CD4-positive, alpha-beta T cell treated with Interleukin-17A for 4 hours (primary cell): Measurements from ENCODE around the gene YPEL1.
"Not testable (repeated sequence)": the region's sequence is repeated elsewhere in the genome, so short reads cannot be mapped to it uniquely, and the experiment has no call there.

Experiments
- DNase-seq: peaks from one replicate; pipeline ENCODE4 v3.0.0-alpha.2; 2020; ENCODE audit warnings: mixed read lengths

Gene YPEL1

GRCh38 chr22:21681566-21682370 lies 53.8 kb downstream of the YPEL1 start:
- DNase-seq = no peak

GRCh38 chr22:21680830-21681565 lies 54.6 kb downstream of the YPEL1 start:
- DNase-seq = no peak

GRCh38 chr22:21679383-21679782 lies 56.2 kb downstream of the YPEL1 start:
- no peak for DNase-seq

- not testable (repeated sequence) for DNase-seq
Observed at GRCh38 chr22:21678842-21679241, 56.8 kb downstream of the YPEL1 start.

GRCh38 chr22:21677606-21678443 lies 57.8 kb downstream of the YPEL1 start:
- DNase-seq = no peak

- DNase-seq = no peak
Observed at GRCh38 chr22:21674638-21675245, 60.9 kb downstream of the YPEL1 start.

- DNase-seq = no peak
Observed at GRCh38 chr22:21673534-21674321, 61.9 kb downstream of the YPEL1 start.

- DNase-seq = no peak
Observed at GRCh38 chr22:21672107-21672629, 63.4 kb downstream of the YPEL1 start.

- no peak for DNase-seq
Observed at GRCh38 chr22:21669026-21669425, 66.6 kb downstream of the YPEL1 start.

GRCh38 chr22:21666786-21667185 lies 68.8 kb downstream of the YPEL1 start:
- no peak for DNase-seq

GRCh38 chr22:21665047-21665851 lies 70.3 kb downstream of the YPEL1 start:
- no peak for DNase-seq

- DNase-seq = no peak
Observed at GRCh38 chr22:21663738-21664137, 71.9 kb downstream of the YPEL1 start.

GRCh38 chr22:21661991-21662390 lies 73.6 kb downstream of the YPEL1 start:
- DNase-seq = no peak

GRCh38 chr22:21660904-21661303 lies 74.7 kb downstream of the YPEL1 start:
- DNase-seq = no peak

GRCh38 chr22:21659864-21660525 lies 75.6 kb downstream of the YPEL1 start:
- DNase-seq = no peak

GRCh38 chr22:21657360-21658032 lies 78.1 kb downstream of the YPEL1 start:
- peak; percentile 89 for DNase-seq

GRCh38 chr22:21657020-21657359 lies 78.6 kb downstream of the YPEL1 start:
- DNase-seq = no peak

GRCh38 chr22:21652547-21653545 lies 82.7 kb downstream of the YPEL1 start:
- no peak for DNase-seq
